Effector memory CD8-positive, alpha-beta T cell (primary cell): Measurements from ENCODE around the gene FILIP1.
"Not testable (repeated sequence)": the region's sequence is repeated elsewhere in the genome, so short reads cannot be mapped to it uniquely, and the experiment has no call there.

ENCODE experiments used
- ATAC-seq: fragments of 150-1000 bp; cut with Tn5 transposase; replicated peaks from 2 replicates; pipeline ENCODE4 v1.10.0; 2021; ENCODE audit warnings: mild to moderate bottlenecking, moderate library complexity
- DNase-seq, 3 experiments: peaks; one replicate each; pipeline ENCODE4 v3.0.0; 2021
- H3K27ac Mint-ChIP-seq, 2 donors: one replicate each; pipeline ENCODE4 v1.8.0; 2022; ENCODE audit warnings: mild to moderate bottlenecking in 2 of 2, mixed read lengths in 2 of 2, moderate library complexity in 2 of 2
- H3K27me3 Mint-ChIP-seq, 2 donors: one replicate each; pipeline ENCODE4 v1.8.0; 2022; ENCODE audit warnings: mixed read lengths in 2 of 2
- H3K36me3 Mint-ChIP-seq: one replicate; pipeline ENCODE4 v1.8.0; 2022; ENCODE audit warnings: mild to moderate bottlenecking, moderate library complexity, mixed read lengths; ENCODE audit not compliant: insufficient read depth
- H3K4me1 Mint-ChIP-seq, 2 donors: one replicate each; pipeline ENCODE4 v1.8.0; 2022; ENCODE audit warnings: low read depth in 2 of 2, mixed read lengths in 2 of 2
- H3K4me3 Mint-ChIP-seq, 2 donors: one replicate each; pipeline ENCODE4 v1.8.0; 2022; ENCODE audit warnings: mild to moderate bottlenecking in 2 of 2, mixed read lengths in 2 of 2, moderate library complexity in 2 of 2
- H3K9me3 Mint-ChIP-seq, 2 donors: one replicate each; pipeline ENCODE4 v1.8.0; 2022; ENCODE audit warnings: mixed read lengths in 2 of 2

The FILIP1 gene

DNA sequence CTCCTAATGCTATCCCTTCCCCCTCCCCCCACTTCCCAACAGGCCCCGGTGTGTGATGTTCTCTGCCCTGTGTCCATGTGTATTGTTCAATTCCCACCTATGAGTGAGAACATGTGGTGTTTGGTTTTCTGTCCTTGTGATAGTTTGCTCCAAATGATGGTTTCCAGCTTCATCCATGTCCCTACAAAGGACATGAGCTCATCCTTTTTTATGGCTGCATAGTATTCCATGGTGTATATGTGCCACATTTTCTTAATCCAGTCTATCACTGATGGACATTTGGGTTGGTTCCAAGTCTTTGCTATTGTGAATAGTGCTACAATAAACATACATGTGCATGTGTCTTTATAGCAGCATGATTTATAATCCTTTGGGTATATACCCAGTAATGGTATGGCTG is 60.8 kb downstream of the FILIP1 start:
- peaks cover 14 to 28% of the 10 kb centered on the region in 2 donors for H3K27me3 Mint-ChIP-seq
- not testable (repeated sequence) for H3K4me3 Mint-ChIP-seq, ATAC-seq, H3K36me3 Mint-ChIP-seq, H3K4me1 Mint-ChIP-seq, H3K27ac Mint-ChIP-seq, H3K9me3 Mint-ChIP-seq, DNase-seq

- no peak overlapping the region for H3K4me3 Mint-ChIP-seq
- no peaks in the 10 kb centered on the region for H3K9me3 Mint-ChIP-seq
- DNase-seq (no peak), ATAC-seq (no peak)
- H3K4me1 Mint-ChIP-seq = no peaks in the 10 kb centered on the region
- peaks cover 6 to 18% of the 10 kb centered on the region in 2 donors for H3K27me3 Mint-ChIP-seq
- no peak overlapping the region for H3K27ac Mint-ChIP-seq
- H3K36me3 Mint-ChIP-seq = no peaks in the 10 kb centered on the region
Measured at GRCh38 chr6:75431379-75431778, 62.2 kb downstream of the FILIP1 start.

GRCh38 chr6:75430631-75431325 is 62.8 kb downstream of the FILIP1 start:
- Mint-ChIP-seq H3K9me3 (no peaks in the 10 kb centered on the region), H3K27ac (no peak overlapping the region), H3K4me1 (no peaks in the 10 kb centered on the region), H3K4me3 (no peak overlapping the region), H3K27me3 (peaks cover under 1 to 12% of the 10 kb centered on the region in 2 donors), H3K36me3 (no peaks in the 10 kb centered on the region)
- no peak for ATAC-seq
- DNase-seq = no peak

DNA sequence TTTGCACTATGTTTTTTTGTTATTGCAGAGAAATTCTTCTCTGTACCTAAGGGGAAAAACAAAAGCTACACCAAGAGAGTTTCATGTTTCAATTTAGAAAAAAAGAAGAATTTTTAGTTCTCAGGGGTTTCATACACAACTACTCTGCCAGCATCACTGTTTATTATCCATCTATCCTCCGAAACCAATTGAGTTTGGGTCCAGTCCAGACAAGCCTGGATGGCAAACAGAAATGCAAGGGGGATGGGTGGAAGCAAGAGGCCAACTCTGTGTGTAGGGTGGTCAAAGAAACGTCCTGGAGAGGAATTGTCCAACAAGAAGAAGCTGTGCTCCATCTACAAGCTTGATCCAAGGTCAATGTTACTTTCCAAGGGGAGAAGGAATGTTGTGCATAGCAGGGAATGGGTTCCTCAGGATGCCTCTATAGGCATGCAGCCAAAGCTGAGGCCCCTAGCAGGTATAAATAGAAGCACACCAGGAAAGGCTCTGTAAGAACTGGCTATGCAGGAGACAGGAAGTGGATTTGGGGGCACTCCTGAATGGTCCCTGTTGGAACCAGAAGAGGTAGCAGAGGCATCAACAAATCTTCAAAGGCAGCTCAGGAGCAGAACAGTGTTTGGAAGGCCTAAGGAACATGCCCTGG is 64.4 kb downstream of the FILIP1 start:
- DNase-seq (no peak), ATAC-seq (no peak)
- Mint-ChIP-seq H3K4me3 (no peak overlapping the region), H3K9me3 (no peaks in the 10 kb centered on the region), H3K36me3 (no peaks in the 10 kb centered on the region), H3K27ac (no peak overlapping the region), H3K27me3 (peaks cover 0 to 9% of the 10 kb centered on the region in 2 donors), H3K4me1 (peaks cover 0 to 5% of the 10 kb centered on the region in 2 donors)

GRCh38 chr6:75428204-75428603 is 65.4 kb downstream of the FILIP1 start:
- no peak overlapping the region for H3K27ac Mint-ChIP-seq
- no peak for ATAC-seq
- peaks cover 0 to 9% of the 10 kb centered on the region in 2 donors for H3K27me3 Mint-ChIP-seq
- H3K9me3 Mint-ChIP-seq = no peaks in the 10 kb centered on the region
- no peaks in the 10 kb centered on the region for H3K36me3 Mint-ChIP-seq
- no peak for DNase-seq
- H3K4me1 Mint-ChIP-seq = peaks cover 0 to 5% of the 10 kb centered on the region in 2 donors
- H3K4me3 Mint-ChIP-seq = no peak overlapping the region

DNA sequence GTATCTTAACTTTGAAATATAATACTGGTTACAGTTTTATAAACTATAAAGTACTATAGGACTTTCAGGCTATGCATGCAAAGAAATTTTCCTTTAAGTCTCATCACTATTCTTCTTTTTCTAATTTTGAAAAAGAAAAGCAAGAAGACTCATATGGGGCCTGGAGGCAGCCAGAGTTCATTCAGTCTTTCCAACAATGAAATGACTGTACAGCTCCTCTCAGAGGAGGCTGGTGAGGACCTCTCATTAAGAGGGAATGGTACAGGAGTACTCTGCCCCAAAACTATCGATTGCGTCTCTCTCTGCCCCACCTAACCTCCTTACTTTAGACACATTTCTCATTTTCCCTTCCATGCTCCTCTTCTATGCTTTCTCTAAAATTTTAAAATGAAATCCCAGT is 66.3 kb downstream of the FILIP1 start:
- Mint-ChIP-seq H3K36me3 (no peaks in the 10 kb centered on the region), H3K4me3 (no peak overlapping the region), H3K27me3 (peaks cover 0 to 9% of the 10 kb centered on the region in 2 donors), H3K27ac (no peak overlapping the region), H3K9me3 (no peaks in the 10 kb centered on the region), H3K4me1 (peaks cover 0 to 5% of the 10 kb centered on the region in 2 donors)
- ATAC-seq (no peak), DNase-seq (no peak)

- H3K36me3 Mint-ChIP-seq = no peaks in the 10 kb centered on the region
Measured at GRCh38 chr6:75424618-75425548, 68.7 kb downstream of the FILIP1 start.

DNA sequence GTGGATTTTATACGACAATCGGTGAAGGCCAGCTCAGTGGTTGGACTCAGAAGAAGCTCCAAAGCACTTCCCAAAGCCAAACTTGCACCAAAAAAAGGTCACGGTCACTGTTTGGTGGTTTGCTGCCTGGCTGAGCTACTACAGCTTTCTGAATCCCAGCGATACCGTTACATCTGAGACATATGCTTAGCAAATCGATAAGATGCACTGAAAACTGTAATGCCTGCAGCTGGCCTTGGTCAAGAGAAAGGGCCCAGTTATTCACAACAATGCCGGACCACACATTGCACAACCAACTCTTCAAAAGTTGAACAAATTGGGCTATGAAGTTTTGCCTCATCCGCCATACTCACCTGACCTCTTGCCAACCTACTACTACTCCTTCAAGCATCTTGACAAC is 70.2 kb downstream of the FILIP1 start:
- DNase-seq (no peak), ATAC-seq (no peak)
- H3K9me3 Mint-ChIP-seq = no peaks in the 10 kb centered on the region
- no peak overlapping the region for H3K27ac Mint-ChIP-seq
- peaks cover 0 to 5% of the 10 kb centered on the region in 2 donors for H3K4me1 Mint-ChIP-seq
- H3K27me3 Mint-ChIP-seq = peaks cover under 1 to 9% of the 10 kb centered on the region in 2 donors
- no peak overlapping the region for H3K4me3 Mint-ChIP-seq
- H3K36me3 Mint-ChIP-seq = no peaks in the 10 kb centered on the region

More at GRCh38 chr6:75424618-75425548, 68.7 kb downstream of the FILIP1 start:
- no peaks in the 10 kb centered on the region for H3K9me3 Mint-ChIP-seq
- peaks cover 0 to 9% of the 10 kb centered on the region in 2 donors for H3K27me3 Mint-ChIP-seq
- H3K4me1 Mint-ChIP-seq = peaks cover 0 to 5% of the 10 kb centered on the region in 2 donors
- ATAC-seq (no peak), DNase-seq (no peak)
- H3K27ac Mint-ChIP-seq = peak overlapping the region in 1 of 2 donors; percentile 47
- H3K4me3 Mint-ChIP-seq = no peak overlapping the region

DNA sequence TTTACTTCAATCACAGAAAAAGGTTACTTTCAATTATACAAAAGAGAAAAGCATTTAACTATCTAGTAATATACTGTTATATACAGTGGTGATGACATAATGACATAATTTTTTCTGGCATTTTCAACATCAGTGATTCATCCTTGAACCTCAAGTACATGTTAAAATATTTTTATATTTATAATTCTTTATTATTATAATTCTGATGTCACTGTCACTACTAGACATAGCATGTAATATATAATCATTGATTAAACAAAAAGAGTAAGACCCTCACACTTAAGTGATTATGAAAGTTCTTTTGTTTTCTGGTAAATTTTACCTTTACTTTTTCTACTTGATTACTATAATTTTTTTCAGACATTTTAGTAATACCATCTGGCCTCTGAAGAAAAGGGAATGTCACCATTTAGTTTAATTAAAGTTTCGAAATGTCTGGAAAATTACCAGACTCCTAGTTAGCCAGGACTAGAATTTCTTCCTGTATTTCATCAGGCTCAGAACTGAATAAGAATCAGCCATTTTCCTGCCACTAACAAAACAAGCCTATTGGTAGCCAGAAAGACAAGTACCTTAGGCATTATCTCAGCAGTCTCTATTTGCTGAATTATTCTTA is 71.5 kb downstream of the FILIP1 start:
- Mint-ChIP-seq H3K36me3 (no peaks in the 10 kb centered on the region), H3K9me3 (no peaks in the 10 kb centered on the region), H3K27me3 (peaks cover 9 to 20% of the 10 kb centered on the region in 2 donors), H3K4me1 (peaks cover 0 to 5% of the 10 kb centered on the region in 2 donors), H3K4me3 (no peak overlapping the region), H3K27ac (no peak overlapping the region)
- no peak for DNase-seq
- ATAC-seq = no peak

DNA sequence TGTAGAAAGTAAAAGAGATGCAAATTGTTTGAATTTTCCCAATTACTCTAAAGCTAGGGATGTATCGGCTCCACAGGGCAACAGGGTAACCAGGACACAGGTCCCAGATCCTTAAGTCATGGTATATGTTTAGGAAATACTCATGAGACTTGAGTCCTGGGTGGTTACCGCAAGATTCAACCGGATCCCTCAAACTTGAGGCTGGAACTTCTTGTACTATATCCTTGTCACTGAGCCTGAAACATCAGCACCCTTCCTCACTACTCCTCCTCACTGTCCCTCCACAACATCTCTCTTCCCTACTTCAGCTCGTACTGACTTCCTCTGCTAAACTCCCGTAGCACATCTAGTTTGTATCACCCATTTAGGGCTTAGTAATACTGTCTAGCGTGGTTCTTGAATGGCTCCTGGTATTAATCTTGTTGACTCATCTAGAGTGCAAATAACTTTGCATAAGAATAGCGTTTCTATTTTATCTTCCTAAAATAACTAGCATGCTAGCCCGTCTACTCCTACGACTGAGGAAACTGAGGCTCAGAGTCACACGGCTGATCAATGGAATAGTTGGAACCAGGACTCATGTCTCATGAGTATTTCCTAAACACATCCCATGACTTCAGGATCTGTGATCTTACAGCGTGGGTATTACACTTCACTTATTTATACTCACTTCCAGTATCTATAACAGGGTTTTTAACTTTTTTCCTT is 72.1 kb downstream of the FILIP1 start:
- no peak overlapping the region for H3K27ac Mint-ChIP-seq
- DNase-seq = no peak

GRCh38 chr6:75419980-75420379 is 73.6 kb downstream of the FILIP1 start:
- peaks cover 0 to 3% of the 10 kb centered on the region in 2 donors for H3K4me1 Mint-ChIP-seq
- H3K4me3 Mint-ChIP-seq = no peak overlapping the region
- no peaks in the 10 kb centered on the region for H3K9me3 Mint-ChIP-seq
- H3K36me3 Mint-ChIP-seq = no peaks in the 10 kb centered on the region
- ATAC-seq (no peak), DNase-seq (no peak)
- H3K27me3 Mint-ChIP-seq = peaks cover 9 to 24% of the 10 kb centered on the region in 2 donors
- H3K27ac Mint-ChIP-seq = no peak overlapping the region

More for the DNA sequence above, 72.1 kb downstream of the FILIP1 start:
- no peaks in the 10 kb centered on the region for H3K36me3 Mint-ChIP-seq
- peaks cover 0 to 5% of the 10 kb centered on the region in 2 donors for H3K4me1 Mint-ChIP-seq
- no peaks in the 10 kb centered on the region for H3K9me3 Mint-ChIP-seq
- ATAC-seq = no peak
- no peak overlapping the region for H3K4me3 Mint-ChIP-seq
- peaks cover 9 to 20% of the 10 kb centered on the region in 2 donors for H3K27me3 Mint-ChIP-seq

- H3K36me3 Mint-ChIP-seq = no peaks in the 10 kb centered on the region
- no peak overlapping the region for H3K4me3 Mint-ChIP-seq
- H3K9me3 Mint-ChIP-seq = no peaks in the 10 kb centered on the region
Measured at GRCh38 chr6:75419416-75419815, 74.2 kb downstream of the FILIP1 start.

More at GRCh38 chr6:75419416-75419815, 74.2 kb downstream of the FILIP1 start:
- Mint-ChIP-seq H3K27me3 (peaks cover 15 to 30% of the 10 kb centered on the region in 2 donors), H3K27ac (no peak overlapping the region), H3K4me1 (no peaks in the 10 kb centered on the region)
- no peak for ATAC-seq
- no peak for DNase-seq
